Neural crest cell (in vitro differentiated cells): ENCODE data around the gene EIF4E2. TPM values are rescaled to one million over a fixed set of nuclear protein-coding genes. Genes with fewer than 3 reads are reported as not detected.

Experiments
- DNase-seq: peaks from one replicate; pipeline ENCODE4 v3.0.0; 2021; ENCODE audit warnings: low read depth, mixed read lengths, low spot score
- H3K27ac Mint-ChIP-seq: one replicate; pipeline ENCODE4 v1.8.0; 2021; ENCODE audit warnings: mild to moderate bottlenecking, mixed read lengths; ENCODE audit not compliant: unreplicated experiment
- H3K27me3 Mint-ChIP-seq: 2 replicates; pipeline ENCODE4 v1.8.0; 2021; ENCODE audit warnings: low read depth, mild to moderate bottlenecking, mixed read lengths
- H3K36me3 Mint-ChIP-seq: 2 replicates; pipeline ENCODE4 v1.8.0; 2021; ENCODE audit warnings: low read depth, mild to moderate bottlenecking, mixed read lengths
- H3K4me1 Mint-ChIP-seq: 2 replicates; pipeline ENCODE4 v1.8.0; 2021; ENCODE audit warnings: mixed read lengths
- H3K4me3 Mint-ChIP-seq: one replicate; pipeline ENCODE4 v1.8.0; 2021; ENCODE audit warnings: mild to moderate bottlenecking, mixed read lengths
- H3K9me3 Mint-ChIP-seq: 2 replicates; pipeline ENCODE4 v1.8.0; 2021; ENCODE audit warnings: mixed read lengths
- CTCF ChIP-seq: fragments of 200-600 bp; sonication (generic); conservative IDR thresholded peaks from 2 replicates; pipeline ENCODE4 v1.5.0; 2021; ENCODE audit warnings: antibody characterized with exemption, mild to moderate bottlenecking
- total RNA-seq: library from RNA; stranded (reverse); gene quantifications from 2 replicates; pipeline ENCODE4 v1.2.1, GENCODE V29; 2021

Gene EIF4E2
- total RNA-seq, 1 donor from 2014 or later = 85.7 TPM

- DNase-seq = no peak
- Mint-ChIP-seq H3K4me3 (no peak overlapping the region), H3K27ac (no peak overlapping the region), H3K36me3 (no peaks in the 10 kb centered on the region), H3K9me3 (no peaks in the 10 kb centered on the region), H3K27me3 (peaks cover 8% of the 10 kb centered on the region), H3K4me1 (peaks cover 7% of the 10 kb centered on the region)
- TF ChIP-seq CTCF = no peak
Measured at GRCh38 chr2:232604535-232604934, 54.0 kb downstream of the EIF4E2 start.

- no peak overlapping the region for H3K27ac Mint-ChIP-seq
- no peak overlapping the region for H3K4me3 Mint-ChIP-seq
- no peak for TF ChIP-seq CTCF
- peaks cover 8% of the 10 kb centered on the region for H3K27me3 Mint-ChIP-seq
- no peaks in the 10 kb centered on the region for H3K9me3 Mint-ChIP-seq
- H3K4me1 Mint-ChIP-seq = peaks cover 7% of the 10 kb centered on the region
- no peaks in the 10 kb centered on the region for H3K36me3 Mint-ChIP-seq
- DNase-seq = no peak
Measured at GRCh38 chr2:232607011-232607410, 56.5 kb downstream of the EIF4E2 start.

- no peak overlapping the region for H3K4me3 Mint-ChIP-seq
- H3K27me3 Mint-ChIP-seq = no peaks in the 10 kb centered on the region
- peaks cover 7% of the 10 kb centered on the region for H3K4me1 Mint-ChIP-seq
- no peaks in the 10 kb centered on the region for H3K9me3 Mint-ChIP-seq
- peak overlapping the region; percentile 27 for H3K27ac Mint-ChIP-seq
- TF ChIP-seq CTCF = no peak
- DNase-seq = no peak
- H3K36me3 Mint-ChIP-seq = no peaks in the 10 kb centered on the region
Measured at GRCh38 chr2:232609607-232610006, 59.1 kb downstream of the EIF4E2 start.

DNA sequence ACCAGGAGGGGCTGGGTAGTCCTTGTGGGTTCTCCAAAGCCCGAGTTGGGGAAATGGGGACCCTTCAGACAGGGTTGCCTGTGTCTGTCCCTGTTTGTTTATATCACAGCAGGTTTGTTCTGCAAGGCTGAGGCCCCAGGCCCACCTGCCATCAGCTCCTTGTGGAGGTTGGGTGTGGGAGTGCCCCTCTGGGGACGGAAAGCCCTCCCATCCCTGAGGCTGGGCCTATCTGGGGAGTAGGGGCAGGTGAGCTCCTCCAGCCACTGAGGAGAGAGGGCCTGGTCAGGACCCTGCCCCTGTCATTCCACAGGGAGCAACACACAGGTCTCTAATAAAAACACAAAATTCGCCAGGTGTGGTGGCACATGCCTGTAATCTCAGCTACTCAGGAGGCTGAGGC lies 59.6 kb downstream of the EIF4E2 start:
- Mint-ChIP-seq H3K36me3 (no peaks in the 10 kb centered on the region), H3K27ac (no peak overlapping the region), H3K4me1 (peaks cover 9% of the 10 kb centered on the region), H3K9me3 (no peaks in the 10 kb centered on the region), H3K4me3 (no peak overlapping the region), H3K27me3 (no peaks in the 10 kb centered on the region)
- DNase-seq = no peak
- no peak for TF ChIP-seq CTCF

DNA sequence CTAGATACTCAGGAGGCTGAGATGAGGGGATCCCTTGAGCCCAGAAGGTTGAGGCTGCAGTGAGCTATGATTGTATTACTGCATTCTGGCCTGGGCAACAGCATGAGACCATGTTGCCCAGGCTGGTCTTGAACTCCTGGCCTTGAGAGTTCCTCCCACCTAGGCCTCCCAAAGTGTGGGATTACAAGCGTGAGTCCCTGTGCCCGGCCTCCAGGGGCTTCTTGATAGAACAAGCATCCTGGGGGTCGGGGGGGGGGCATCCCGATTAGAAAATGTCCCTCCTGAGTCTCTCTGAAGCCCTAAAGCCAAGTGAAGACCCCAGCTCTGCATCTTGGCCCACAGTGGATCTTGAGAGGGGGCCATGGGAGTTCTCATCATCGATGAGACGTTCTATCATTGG lies 60.6 kb downstream of the EIF4E2 start:
- no peaks in the 10 kb centered on the region for H3K36me3 Mint-ChIP-seq
- no peaks in the 10 kb centered on the region for H3K27me3 Mint-ChIP-seq
- no peak overlapping the region for H3K4me3 Mint-ChIP-seq
- H3K27ac Mint-ChIP-seq = no peak overlapping the region
- peaks cover 10% of the 10 kb centered on the region for H3K4me1 Mint-ChIP-seq
- H3K9me3 Mint-ChIP-seq = no peaks in the 10 kb centered on the region
- no peak for DNase-seq
- TF ChIP-seq CTCF = no peak
